A549 (cell line): Measurements from ENCODE around the gene NTM.

ENCODE experiments used
- CHD2 ChIP-seq: fragments of 150-350 bp; IDR thresholded peaks from 2 replicates; pipeline ENCODE4 v1.6.1; 2014; ENCODE audit warnings: low read length; ENCODE audit not compliant: partially characterized antibody
- HDAC2 ChIP-seq: fragments of 200-600 bp; sonication (generic); IDR thresholded peaks from 2 replicates; pipeline ENCODE4 v1.6.1; 2016
- RAD21 ChIP-seq, 2 experiments: fragments of >200 bp in 1 of 2; sonication (Bioruptor Twin) in 1 of 2; formaldehyde crosslinking in 1 of 2; IDR thresholded peaks in 1 of 2; conservative IDR thresholded peaks in 1 of 2; 2 replicates in 1 of 2; 3 replicates in 1 of 2; pipeline ENCODE4 v1.6.1; 2012 to 2018; ENCODE audit warnings: inconsistent platforms in 1 of 2
- TF ChIP-seq, protein P1 (sequence below): fragments of >200 bp; sonication (Bioruptor Twin); formaldehyde crosslinking; IDR thresholded peaks from 3 replicates; pipeline ENCODE4 v1.5.1; 2016
- TF ChIP-seq, protein P2 (sequence below): fragments of 200-600 bp; sonication (generic); IDR thresholded peaks from 2 replicates; pipeline ENCODE4 v1.6.1; 2016; ENCODE audit warnings: antibody characterized with exemption, mild to moderate bottlenecking, moderate library complexity
- TF ChIP-seq, protein P3 (sequence below): IDR thresholded peaks from 2 replicates; pipeline ENCODE4 v1.6.1; 2012

DNA sequence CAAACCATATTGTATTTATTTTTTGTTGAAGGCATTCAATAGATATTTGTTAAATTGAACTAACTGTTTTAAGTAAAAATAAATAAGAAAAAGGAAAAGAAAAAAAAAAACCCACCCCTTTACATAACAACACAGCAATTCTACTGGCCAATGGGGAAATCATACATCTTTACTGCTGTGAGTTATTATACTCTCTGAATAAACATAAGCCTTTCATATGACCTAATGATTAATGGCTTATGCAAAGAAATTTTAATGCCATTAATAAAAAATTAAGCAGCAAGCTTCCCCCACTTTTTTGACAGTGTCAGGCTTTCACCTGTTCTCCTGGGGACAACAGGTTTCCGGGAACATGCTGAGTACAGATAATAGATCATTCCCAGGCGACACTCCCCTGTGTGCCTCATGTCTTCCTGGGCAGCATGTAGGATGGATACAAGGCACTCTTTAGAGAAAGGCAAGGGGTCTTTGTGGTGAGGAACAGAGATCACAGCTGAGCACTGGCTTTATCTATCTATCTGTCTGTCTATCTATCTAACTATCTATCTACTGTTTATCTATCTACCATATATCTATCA lies 676.0 kb downstream of the NTM start:
- TF ChIP-seq, protein P1, sequence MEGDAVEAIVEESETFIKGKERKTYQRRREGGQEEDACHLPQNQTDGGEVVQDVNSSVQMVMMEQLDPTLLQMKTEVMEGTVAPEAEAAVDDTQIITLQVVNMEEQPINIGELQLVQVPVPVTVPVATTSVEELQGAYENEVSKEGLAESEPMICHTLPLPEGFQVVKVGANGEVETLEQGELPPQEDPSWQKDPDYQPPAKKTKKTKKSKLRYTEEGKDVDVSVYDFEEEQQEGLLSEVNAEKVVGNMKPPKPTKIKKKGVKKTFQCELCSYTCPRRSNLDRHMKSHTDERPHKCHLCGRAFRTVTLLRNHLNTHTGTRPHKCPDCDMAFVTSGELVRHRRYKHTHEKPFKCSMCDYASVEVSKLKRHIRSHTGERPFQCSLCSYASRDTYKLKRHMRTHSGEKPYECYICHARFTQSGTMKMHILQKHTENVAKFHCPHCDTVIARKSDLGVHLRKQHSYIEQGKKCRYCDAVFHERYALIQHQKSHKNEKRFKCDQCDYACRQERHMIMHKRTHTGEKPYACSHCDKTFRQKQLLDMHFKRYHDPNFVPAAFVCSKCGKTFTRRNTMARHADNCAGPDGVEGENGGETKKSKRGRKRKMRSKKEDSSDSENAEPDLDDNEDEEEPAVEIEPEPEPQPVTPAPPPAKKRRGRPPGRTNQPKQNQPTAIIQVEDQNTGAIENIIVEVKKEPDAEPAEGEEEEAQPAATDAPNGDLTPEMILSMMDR, result no peak
- TF ChIP-seq, protein P2, sequence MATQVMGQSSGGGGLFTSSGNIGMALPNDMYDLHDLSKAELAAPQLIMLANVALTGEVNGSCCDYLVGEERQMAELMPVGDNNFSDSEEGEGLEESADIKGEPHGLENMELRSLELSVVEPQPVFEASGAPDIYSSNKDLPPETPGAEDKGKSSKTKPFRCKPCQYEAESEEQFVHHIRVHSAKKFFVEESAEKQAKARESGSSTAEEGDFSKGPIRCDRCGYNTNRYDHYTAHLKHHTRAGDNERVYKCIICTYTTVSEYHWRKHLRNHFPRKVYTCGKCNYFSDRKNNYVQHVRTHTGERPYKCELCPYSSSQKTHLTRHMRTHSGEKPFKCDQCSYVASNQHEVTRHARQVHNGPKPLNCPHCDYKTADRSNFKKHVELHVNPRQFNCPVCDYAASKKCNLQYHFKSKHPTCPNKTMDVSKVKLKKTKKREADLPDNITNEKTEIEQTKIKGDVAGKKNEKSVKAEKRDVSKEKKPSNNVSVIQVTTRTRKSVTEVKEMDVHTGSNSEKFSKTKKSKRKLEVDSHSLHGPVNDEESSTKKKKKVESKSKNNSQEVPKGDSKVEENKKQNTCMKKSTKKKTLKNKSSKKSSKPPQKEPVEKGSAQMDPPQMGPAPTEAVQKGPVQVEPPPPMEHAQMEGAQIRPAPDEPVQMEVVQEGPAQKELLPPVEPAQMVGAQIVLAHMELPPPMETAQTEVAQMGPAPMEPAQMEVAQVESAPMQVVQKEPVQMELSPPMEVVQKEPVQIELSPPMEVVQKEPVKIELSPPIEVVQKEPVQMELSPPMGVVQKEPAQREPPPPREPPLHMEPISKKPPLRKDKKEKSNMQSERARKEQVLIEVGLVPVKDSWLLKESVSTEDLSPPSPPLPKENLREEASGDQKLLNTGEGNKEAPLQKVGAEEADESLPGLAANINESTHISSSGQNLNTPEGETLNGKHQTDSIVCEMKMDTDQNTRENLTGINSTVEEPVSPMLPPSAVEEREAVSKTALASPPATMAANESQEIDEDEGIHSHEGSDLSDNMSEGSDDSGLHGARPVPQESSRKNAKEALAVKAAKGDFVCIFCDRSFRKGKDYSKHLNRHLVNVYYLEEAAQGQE, result no peak
- no peak for TF ChIP-seq HDAC2
- TF ChIP-seq RAD21 (conservative IDR thresholded peaks at IDR 0.05 in 1 of 2, IDR thresholded peaks at IDR 0.05 in 1 of 2), result no peak
- TF ChIP-seq, protein P3, sequence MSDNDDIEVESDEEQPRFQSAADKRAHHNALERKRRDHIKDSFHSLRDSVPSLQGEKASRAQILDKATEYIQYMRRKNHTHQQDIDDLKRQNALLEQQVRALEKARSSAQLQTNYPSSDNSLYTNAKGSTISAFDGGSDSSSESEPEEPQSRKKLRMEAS, result no peak
- no peak for TF ChIP-seq CHD2
